ENCODE results near the gene ACSS1.

The ACSS1 gene

DNA sequence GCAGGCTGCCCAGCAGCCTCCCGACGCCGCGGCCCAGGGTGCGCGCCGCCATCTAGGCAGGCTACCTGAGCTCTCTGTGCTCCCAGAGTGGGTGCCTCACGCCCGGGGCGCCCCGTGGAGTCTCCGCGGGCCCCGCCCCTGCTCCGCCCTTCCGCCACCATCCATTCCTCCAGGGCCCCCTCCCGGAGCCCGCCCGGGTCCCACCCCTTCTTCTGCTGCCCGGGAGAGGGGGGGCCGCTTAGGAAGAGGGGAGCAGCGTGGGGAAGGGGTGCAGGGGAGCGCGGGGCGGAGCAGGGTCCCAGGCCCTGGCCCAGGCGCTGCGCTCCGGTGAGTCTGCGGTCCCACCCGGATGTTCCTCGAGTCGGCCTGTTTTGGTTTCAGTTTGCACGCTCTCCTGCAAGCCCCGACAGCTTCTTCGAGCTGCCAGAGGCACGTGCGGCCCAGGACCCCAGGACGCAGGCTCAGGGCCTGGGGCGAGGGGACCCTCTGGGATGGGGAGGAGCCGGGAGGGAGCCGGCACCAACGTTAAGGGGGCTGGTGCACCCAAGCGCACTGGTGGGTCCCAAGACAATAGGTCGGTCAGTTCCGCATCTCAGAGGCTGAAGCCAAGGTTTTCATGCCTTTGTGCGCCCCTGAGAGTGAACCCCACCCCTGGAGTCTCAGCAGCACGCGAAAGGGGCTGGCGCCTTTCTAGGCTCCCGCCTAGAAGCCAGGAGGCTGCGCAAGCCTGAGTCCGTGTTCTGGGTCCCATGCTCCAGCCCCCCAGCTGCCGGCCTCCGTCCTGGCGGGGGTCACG is at the start of gene ACSS1:
TSS of gene ACSS1 (minus strand) at position 89 of the 796 bp plus-strand sequence. CDS start at position 52, 37 bp downstream.
- peak; percentile 67 for DNase-seq

DNA sequence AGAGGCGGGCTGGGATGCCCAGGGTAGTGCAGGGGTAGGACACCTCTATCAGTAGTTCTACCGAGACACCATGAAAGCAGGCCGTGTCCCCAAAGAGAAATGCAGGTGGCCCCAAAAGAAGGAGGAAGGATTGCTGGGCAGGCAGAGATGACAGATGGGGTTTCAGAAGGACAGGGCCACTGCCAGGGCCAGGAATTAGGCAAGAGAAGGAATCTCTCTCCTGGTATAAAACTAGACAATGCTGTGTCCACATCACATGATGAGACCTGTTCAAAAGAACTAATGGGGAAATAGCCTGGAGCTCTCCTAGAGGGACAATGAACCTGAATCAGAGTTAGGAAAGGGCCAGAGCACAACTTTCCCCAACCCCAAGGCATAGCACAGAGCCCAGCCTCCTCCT is 45.6 kb upstream of the ACSS1 start:
- DNase-seq = no peak

DNA sequence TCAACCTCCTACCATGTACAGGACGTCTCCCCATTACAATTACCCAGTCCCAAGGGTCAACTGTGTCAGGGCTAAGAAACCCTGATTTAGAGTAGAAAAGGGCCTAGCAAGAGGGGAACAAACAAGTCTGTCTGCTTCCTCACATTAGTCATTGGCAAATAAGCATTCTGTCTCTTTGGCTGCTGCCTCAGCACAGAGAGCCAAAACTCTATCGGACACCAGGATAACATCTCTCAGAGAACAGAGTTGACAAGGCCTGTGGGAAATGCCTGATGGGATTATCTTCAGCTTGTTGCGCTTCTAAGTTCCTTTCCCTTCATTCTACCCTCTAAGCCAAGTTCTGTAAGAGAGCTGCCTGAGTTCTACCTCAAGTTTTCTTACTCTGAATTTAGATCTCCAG is 43.0 kb upstream of the ACSS1 start:
- DNase-seq = no peak

DNA sequence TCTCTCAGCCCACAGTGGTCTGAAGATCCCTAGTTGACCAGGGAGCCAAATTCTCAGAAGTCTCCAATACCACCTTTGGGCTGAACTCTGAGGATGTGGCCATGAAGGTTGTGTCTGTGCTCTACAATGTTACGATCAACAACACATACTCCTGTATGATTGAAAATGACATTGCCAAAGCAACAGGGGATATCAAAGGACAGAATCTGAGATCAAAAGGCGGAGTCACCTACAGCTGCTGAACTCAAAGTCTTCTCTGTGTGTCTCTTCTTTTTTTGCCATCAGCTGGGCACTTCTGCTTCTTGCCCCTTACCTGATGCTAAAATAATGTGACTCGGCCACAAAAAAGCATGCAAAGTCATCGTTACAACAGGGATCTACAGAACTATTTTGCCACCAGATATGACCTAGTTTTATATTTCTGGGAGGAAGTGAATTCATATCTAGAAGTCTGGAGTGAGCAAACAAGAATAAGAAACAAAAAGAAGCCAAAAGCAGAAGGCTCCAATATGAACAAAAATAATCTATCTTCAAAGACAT is 41.7 kb upstream of the ACSS1 start:
- DNase-seq = no peak

DNA sequence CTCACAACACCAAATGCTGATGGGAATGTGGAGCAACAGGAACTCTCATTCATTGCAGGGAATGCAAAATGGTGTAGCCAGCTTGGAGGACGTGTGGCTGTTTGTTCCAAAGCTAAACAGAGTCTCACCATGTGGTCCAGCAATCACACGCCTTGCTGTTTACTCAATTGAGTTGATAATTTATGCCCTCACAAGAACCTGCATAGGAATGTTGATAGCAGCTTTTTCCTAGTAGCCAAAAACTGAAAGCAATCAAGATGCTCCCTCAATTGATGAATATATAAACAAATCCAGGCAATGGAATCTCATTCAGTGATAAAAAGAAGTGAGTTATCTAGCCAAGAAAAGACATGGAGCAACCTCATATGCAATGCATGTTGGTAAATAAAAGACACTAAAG is 39.6 kb upstream of the ACSS1 start:
- DNase-seq = no peak

DNA sequence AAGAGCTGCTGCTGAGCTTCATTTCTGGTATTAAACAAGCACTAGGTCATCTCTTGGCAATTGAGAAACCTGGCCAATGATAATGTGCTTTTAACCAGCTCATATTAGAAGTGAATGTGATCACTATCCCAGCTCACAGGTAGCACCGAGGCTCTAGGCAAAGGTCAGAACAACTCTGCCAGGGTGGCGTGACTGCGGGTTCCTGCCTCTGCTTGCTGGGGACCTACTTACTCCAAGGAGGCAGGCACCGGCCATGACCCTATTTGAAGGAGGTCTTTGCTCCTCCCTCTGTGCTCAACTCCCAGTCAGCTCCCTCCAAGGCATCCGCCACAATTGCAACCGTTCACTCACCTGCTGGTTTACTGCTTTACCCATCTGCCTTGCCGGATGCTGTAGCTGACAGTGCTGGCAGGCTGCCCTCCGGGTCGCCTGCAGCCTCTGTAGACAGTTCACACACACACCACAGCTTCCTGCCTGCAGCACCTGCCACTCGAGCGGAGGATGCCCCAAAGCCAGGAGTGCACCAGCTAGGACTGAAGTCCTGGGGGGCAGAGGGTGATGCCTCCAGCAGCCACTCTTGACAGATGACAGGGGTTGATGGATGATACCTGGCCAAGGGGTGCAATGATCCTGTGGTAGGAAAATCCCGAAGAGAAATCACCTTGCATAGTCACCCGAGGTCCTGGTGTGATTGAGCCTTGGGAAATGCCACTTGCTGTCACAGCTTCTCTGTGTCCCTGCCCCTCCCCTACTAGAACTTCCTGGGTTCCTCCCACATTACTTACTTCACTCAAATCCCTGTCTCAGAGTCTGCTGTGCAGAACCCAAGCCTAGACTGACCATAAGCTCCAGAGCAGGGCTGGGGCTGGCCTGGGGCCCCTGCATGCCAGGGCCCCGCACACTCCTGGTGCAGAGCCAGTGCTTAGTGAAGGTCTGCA is 32.8 kb upstream of the ACSS1 start:
- DNase-seq = peak; percentile 50

DNA sequence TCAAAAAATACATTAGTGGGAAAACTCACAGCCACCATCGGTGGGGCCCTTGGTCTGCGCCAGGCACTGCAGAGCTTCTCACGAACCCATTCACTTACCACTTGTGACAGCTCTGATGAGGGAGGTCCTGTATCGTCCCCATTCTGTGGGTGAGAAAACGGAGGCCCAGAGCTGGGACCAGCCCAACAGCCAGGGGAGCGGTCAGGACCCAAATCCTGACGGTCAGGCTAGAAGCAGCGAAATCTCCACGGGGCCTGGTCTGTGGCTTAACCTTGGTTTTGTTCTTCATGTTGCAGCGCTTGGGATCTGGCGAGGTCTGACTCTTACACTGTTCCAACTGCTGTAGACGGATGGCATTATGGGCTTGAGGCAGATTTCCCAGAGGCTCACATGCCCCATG is 31.7 kb upstream of the ACSS1 start:
- DNase-seq = no peak

DNA sequence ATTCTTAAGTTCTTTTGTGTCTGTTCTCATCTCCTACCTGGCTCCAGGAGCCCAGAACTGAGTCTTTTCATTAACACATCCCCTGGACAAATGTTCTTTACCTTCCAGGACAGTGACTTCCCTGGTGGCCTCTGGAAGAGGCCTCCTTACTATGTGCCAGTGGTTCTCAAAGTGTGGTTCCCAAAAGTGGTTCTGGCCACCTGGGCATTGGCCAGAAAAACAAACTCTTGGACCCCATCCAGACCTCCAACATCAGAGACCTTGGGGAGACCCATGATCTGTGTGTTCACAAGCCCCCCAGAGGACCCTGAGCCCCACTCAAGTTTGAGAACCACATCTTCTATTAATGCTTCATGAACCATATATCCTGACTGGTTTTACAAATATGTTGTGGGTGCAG is 31.2 kb upstream of the ACSS1 start:
- DNase-seq = no peak

DNA sequence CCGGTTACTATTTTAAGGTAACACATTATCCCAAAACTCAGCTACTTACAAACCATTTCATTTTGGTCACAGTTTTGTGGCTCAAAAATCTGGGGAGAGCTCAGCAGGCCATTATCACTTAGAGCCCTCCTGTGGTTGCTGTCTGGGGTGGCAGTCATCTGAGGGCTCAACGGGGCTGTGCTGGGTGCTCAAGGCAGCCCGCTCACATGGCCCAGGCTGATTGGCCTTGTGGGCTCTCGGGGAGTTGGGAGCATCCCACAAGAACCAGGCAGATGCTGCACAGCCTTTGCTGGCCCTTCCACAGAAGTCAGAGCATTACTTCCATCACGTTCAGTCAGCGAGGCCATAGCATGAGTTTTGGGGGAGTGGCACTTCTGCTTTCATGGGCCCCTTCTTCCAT is 30.3 kb upstream of the ACSS1 start:
- no peak for DNase-seq

DNA sequence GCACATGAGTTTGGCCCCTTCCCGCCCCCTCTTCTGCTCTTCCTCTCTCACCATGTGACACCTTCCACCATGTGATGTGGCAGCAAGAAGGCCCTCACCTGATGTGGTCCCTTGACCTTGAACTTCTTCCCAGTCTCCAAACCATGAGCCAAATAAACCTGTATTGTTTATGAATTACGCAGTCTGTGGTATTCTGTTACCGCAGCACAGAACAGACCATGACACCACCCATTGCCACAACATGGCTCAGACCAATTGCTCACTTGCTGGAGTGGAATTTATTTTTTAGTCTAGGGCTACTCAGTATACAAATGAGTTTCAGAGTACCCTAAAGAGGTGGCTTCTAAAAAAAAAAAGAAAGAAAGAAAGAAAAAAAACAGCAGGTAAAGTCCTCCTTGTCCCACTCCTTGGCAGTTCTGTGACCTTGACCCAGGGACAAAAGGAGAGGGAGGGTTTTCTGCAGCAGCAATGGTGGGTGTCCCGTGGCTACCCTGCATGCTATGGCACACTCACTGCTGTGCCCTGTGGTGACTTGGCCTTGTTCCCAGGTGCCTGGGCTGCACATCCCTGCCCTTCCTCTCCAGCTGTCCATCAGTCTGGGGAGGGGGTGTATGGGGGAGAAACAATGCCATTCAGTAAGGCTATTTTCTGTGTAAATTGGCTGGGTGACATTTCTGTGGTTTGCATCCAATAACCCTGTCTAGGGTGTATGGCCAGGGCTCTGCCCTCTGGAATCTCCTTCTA is 29.4 kb upstream of the ACSS1 start:
- no peak for DNase-seq

DNA sequence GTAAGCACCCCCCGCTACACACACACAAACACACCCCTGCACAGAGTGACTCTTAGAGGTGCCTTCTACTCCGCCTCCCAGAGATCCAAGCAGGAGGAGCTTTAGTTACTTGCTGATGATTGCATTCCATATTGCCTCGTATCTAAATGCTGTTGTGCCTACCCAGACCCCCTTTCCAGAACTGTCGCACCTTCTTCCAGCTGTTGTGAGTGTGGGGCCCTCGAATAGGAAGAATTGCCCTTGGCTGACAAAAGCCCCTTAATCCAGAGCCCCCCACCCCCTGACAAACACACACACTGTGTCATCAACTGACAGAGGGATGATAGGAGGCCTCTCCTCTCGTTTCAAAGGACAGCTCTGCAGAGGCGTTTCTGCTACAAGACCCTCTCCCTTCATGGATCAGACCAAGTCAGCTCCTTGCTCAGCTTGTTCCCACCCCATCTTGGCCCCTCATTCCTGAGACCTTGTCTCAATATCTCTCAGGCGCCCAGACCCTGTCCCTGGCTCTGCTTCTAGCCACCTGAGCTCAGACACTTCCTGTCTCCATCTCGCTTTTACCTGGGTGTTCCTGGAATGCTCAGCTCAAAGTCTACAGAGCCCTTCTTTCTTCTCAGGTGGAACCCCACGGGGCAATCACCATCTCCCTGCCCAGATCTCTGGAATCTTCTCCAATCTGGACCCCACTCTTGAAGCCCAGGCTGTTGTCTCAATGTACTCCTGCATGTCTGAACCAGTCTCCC is 28.0 kb upstream of the ACSS1 start:
- no peak for DNase-seq

DNA sequence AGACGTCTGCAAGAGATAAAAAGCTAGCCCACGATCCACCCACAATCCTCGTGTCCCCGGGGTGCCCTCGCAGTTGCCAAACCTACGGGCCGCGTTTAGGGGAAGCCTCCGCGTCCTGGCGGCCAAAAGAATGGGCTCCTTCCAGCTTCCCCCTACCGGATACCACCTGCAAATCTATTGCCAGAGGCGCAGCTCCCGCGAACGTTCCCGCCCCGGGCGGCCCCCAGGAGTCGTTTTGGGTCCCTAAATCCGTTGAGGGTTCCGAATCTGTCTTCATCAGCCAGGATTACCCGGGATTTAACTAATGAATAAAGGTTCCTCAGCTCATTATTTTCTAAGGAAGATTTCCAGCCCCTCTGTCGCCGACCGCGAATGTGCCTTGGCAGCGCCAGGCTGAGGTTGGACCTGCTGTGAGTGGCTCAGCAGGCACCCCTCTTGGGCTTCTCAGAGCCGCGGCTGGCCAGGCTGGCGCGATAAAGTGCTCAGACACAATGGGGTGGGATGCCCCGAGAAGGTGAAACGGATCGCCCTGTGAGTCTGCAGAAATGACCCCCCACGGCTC is 26.8 kb upstream of the ACSS1 start:
- no peak for DNase-seq

DNA sequence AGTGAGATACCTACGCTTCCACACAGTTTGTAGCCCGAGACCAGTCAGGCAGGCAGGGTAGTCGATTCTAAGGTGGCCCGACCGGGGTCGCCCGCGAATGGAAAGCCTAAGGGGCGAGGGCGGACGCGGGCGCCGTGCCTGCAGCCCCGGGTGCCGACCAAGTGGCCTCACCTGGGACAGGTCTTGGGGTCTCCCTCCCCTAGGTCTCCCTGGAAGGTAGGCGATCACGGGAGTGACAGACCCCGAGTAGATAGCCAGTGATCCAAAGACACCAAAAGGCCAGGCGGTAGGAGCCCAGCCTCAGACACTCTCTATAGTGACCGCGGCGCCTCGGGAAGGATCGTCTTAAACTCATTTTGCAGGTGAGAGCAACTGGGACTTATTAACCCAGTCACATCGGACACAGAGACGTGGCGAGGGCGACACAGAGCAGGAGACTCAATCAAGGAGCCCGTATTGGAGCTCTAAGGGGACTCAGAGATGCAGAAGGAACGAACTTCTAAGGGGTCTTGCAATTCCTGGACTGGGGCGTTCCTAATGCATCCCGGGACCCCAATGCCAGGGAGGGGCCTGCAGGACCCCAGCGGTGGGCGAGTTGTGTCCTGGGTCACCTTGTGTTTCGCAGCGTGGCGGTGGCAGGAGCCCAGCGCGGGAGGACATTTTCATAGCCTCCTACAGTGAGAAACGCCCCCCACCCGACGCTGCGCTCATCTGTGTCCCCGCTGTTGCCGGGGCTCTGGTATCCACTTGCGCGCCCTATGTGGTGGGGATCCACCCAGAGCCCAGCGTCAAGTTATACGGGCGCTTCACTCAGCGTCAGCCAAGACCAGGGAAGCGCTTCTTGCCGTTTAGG is 26.1 kb upstream of the ACSS1 start:
- peak; percentile 53 for DNase-seq

DNA sequence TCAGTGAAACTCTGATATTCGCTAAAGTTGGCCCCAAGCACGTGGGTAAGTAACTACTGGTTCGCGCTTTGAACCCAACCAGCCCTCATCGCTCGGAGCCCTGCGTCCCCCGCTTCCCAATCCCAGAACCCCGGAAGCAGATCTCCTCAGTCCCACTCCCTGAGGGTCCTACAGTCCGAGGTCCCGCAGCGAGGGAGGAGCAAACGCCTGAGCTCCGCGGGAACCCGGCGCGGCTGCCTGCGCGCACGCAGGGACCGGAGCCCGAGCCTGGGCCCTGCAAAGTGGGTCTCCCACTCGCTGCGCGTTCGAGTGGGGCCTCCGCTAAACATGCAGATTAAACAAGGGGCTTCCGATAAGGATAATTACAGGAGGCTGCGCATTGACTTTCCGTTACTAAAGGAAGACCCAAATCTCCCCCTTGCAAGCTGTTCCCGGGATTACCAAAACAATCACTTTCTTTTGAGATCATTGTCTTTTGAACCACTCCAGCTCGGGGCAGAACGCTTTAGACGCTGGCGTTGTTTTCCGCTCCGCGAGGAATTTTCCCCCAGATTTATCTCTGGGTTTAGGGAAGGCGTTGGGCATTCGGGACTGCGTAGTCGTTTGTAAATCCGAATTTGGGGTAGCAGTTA is 25.3 kb upstream of the ACSS1 start:
- no peak for DNase-seq

DNA sequence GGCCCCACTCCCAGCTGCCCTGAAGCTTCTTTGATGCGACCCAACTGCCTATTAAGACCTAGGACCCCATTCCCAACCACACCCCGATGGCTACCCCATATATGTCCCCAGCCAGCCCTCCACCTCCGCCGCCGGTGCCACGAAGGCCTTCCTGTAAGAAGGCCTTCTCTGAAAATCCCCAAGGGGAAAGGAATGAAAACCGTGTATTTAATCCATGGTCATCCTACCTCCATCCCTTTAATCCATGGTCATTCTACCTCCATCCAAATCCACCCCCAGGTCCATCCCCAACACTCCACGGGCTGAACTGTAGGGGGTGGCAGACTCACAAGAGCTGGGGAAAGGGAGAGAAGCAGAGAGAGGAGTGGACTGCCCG is 24.5 kb upstream of the ACSS1 start:
- no peak for DNase-seq

DNA sequence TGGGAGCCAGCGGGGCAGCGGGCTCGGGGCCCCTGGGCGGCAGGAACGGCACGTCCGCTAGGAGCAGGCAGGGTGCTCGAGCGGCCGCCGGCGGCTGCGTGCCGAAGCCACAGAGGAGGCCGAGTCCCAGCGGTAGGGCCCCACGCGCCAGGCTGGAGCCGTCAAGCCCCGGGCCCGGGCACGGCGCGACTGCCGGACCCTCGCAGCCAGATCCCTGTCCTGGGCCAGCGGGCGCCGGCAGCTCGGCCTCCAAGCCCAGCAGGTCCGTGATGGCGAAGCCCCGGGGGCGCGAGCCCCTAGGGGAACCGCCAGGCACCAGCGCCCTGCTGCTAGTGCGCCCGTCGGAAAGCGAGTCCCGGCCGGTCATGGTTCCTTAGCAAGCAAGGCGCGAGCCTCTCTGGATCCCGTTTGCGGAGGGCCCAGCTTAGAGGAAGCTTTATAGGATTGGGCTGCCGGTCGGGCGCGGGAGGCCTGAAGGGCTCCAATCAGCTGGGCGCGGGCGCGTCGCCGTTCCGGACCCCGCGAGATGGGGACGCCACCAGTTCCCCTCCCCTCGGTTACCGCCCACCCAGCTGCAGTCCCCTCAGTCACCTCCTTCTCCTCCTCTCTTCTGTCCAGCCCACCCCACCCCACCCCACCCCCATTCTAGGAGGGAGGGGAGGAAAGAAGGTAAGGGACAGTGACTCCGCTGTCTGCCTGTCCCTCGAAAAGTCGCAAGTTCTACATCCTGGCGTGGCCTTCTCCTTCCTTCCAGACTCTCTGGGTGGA is 24.0 kb upstream of the ACSS1 start, which contains the start of gene VSX1:
TSS of gene VSX1 (minus strand) at position 412 of the 768 bp plus-strand sequence. CDS start at position 367, 45 bp downstream.
- DNase-seq = no peak

DNA sequence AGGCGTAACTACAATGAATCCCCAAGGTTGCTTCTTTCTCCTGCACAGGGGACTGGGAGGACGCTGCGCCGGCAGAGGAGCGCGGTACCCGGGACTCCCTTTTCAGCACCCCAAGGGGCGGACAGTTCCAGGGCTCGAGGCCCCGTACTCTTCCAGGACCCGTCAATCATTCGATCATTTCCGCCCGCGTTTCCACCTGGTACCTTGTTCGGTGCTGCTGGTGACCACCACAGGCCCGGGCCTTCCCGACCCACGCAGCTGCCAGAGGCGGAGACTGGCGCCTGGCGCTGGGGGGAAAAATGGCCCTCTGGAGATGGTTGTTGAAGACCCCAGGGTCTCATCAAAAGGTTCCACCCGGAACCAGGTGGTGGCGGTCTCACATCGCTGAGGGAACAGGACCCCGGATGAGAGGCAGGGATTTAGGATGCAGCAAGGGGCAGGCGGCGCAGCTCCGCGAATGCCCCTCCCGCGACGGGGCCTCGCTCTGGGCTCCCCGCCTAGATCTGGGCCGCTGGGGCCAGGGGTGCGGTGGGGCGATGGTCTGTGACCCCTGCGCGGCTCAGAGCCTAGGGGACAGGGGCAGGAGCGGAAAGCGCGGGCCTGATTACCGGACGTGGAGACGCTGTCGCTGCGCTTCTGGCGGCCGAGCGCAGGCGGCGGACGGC is 23.3 kb upstream of the ACSS1 start:
- DNase-seq = no peak

DNA sequence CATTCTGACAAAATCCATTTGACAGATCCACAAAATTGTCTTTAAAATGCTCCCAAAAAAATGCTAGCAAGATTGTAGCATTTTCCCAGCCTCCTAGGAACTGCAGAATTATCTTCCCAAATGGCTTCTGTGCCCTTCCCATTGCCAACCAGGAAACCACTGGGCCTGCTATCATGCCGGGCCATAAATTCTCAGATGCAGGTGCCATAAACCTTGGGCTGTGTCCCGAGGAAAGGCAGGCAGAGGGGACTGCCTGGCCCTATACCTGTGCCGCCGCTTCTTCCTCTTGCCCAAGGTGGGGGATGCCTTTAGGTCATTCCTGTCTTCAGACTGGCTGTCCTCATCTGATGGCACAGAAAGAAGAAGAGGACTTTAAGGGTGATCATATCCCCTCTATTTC is 21.2 kb upstream of the ACSS1 start:
- DNase-seq = no peak

DNA sequence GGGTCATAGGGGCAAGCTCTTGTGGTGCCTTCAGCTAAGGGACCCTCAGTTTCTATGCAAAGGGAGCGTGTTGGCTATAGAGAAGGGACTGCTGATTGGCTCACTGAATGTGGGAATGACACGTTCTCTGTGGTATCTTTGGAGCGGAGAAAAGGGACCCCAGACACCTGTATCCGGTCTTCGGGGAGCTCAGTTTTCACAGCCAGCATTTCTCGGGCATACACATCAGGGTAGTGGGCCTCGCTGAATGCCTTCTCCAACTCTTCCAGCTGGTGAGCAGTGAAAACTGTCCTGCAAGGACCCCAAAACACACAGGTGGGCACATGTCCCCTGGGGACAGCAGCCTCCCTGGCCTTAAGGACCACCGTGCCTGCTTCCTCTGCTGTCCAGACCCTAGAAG is 20.7 kb upstream of the ACSS1 start:
- DNase-seq = no peak
